Measurements from ENCODE around the gene TSHZ2. TPM values are rescaled to one million over a fixed set of nuclear protein-coding genes. Genes with fewer than 3 reads are reported as not detected.

The TSHZ2 gene
- total and polyA plus RNA-seq, 9 of the 15 experiments (the other 6 are each of a cell fraction or from before 2014, with no cell fraction given), result 0.03 to 0.20 (median 0.05) TPM; not detected in 4

DNA sequence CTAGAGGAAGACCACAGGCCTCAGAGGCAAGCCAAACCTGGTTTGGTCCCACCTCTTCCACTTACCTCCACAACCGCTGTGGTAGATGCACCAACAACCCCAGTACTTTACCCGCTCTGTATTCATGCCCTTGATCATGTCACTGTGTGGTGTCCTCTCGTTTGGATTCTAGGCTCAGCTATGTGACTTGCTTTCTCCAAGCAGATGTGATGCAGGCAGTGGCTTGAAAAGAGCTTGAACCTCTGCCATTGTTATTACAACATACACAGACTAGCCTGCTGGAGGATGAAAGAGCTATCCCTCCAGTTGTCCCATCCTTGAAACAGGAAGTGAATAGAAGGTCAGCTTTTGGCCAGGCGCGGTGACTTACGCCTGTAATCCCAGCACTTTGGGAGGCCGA is 473.8 kb downstream of the TSHZ2 start:
- Histone ChIP-seq H3K27ac (ENCODE audit: extremely low read depth, low read depth, low read length) (no peak overlapping the region), H3K4me2 (ENCODE audit: insufficient read depth, low read length) (no peak overlapping the region), H2AFZ (ENCODE audit: low read depth, low read length) (no peak overlapping the region), H3K36me3 (ENCODE audit: control insufficient read depth, insufficient read depth, low read length) (no peaks in the 10 kb centered on the region), H3K9me1 (ENCODE audit: control insufficient read depth, insufficient read depth, low read length) (no peaks in the 10 kb centered on the region), H3K79me2 (ENCODE audit: control insufficient read depth, insufficient read depth, low read length) (no peaks in the 10 kb centered on the region), H3K4me3 (no peak overlapping the region), H3K9ac (ENCODE audit: insufficient read depth in 1 of 2, low read depth in 2 of 2, low read length in 2 of 2) (no peak overlapping the region), H4K20me1 (replicated peaks; ENCODE audit: control insufficient read depth, insufficient read depth, low read length) (no peaks in the 10 kb centered on the region), H3K9me3 (replicated peaks; ENCODE audit: control insufficient read depth, insufficient read depth, low read depth, low read length) (no peaks in the 10 kb centered on the region; the same call in 1 of the 2 replicates), H3K4me1 (replicated peaks in 1 of 2; ENCODE audit: control insufficient read depth in 2 of 2, insufficient read depth in 2 of 2, low read length in 2 of 2) (no peaks in the 10 kb centered on the region), H3K27me3 (ENCODE audit: control insufficient read depth in 2 of 2, insufficient read depth in 2 of 2, low read length in 2 of 2) (peaks cover 12 to 31% of the 10 kb centered on the region in 2 experiments; a peak in 4 of 5 replicates)
- no peak for FAIRE-seq
- TF ChIP-seq ZBTB8A (IDR thresholded peaks at IDR 0.05; ENCODE audit: partially characterized antibody), result no peak
- TF ChIP-seq ZNF3 (CRISPR knock-in tag; IDR thresholded peaks at IDR 0.05), result no peak
- TF ChIP-seq ZNF324 (CRISPR knock-in tag; IDR thresholded peaks at IDR 0.05), result no peak
- TF ChIP-seq TAF9B (IDR thresholded peaks at IDR 0.05; ENCODE audit: partially characterized antibody), result no peak
- TF ChIP-seq ZFPM2 (CRISPR knock-in tag; IDR thresholded peaks at IDR 0.05), result no peak
- no peak for TF ChIP-seq ATF2 (CRISPR knock-in tag; IDR thresholded peaks at IDR 0.05)
- no peak for TF ChIP-seq ZNF668 (CRISPR knock-in tag; IDR thresholded peaks at IDR 0.05)
- TF ChIP-seq KDM4B (IDR thresholded peaks at IDR 0.05; ENCODE audit: borderline replicate concordance in 2 of 2, low read depth in 1 of 2), result no peak
- TF ChIP-seq ZNF184 (CRISPR knock-in tag; IDR thresholded peaks at IDR 0.05), result no peak
- TF ChIP-seq NFIX (CRISPR knock-in tag; IDR thresholded peaks at IDR 0.05; ENCODE audit: low read depth), result no peak
- in situ Hi-C loops (cut with MboI), result no loop called here
- no peak for ATAC-seq
- 10% methylated on average over 7 of the region's 7 CpGs for WGBS (ENCODE audit: insufficient coverage, low coverage, missing lambda C conversion rate)
- intact Hi-C loops (cut with micrococcal nuclease), result no loop called here
- POLR2A ChIA-PET, result interaction anchor here (0.6 kb wide), 1 partner anchor 58 kb away, joined by 3 read pairs; no protein-coding TSS in a partner anchor
- no peak for DNase-seq (ENCODE audit: extremely low read depth in 1 of 4, low spot score in 3 of 4)
- CTCF ChIA-PET (ENCODE audit: low intra/inter-chr PET ratio), result no interaction called here
- BruUV-seq (replicated peaks), result no TSS peak
